Ishikawa (cell line): ENCODE measurements around the gene KDM4B.
A peak's percentile ranks its signal among the peaks of the same experiment; 100 is the strongest.

Experiments
- CEBPB ChIP-seq: IDR thresholded peaks from 2 replicates; pipeline ENCODE4 v1.6.1; 2012
- CREB1 ChIP-seq: IDR thresholded peaks from 2 replicates; pipeline ENCODE4 v1.6.1; 2012; ENCODE audit warnings: low read depth
- EGR1 ChIP-seq: IDR thresholded peaks from 2 replicates; pipeline ENCODE4 v1.6.1; 2012
- EP300 ChIP-seq: IDR thresholded peaks from 2 replicates; pipeline ENCODE4 v1.6.1; 2012; ENCODE audit warnings: borderline replicate concordance
- FOXM1 ChIP-seq: IDR thresholded peaks from 2 replicates; pipeline ENCODE4 v1.6.1; 2012; ENCODE audit warnings: low read depth, borderline replicate concordance
- NFIC ChIP-seq: IDR thresholded peaks from 2 replicates; pipeline ENCODE4 v1.6.1; 2012
- RAD21 ChIP-seq: IDR thresholded peaks from 2 replicates; pipeline ENCODE4 v1.6.1; 2012; ENCODE audit warnings: low read depth
- TAF1 ChIP-seq: IDR thresholded peaks from 2 replicates; pipeline ENCODE4 v1.6.1; 2012; ENCODE audit warnings: low read depth, mild to moderate bottlenecking
- TCF12 ChIP-seq: IDR thresholded peaks from 2 replicates; pipeline ENCODE4 v1.6.1; 2012; ENCODE audit warnings: low read depth
- YY1 ChIP-seq: IDR thresholded peaks from 2 replicates; pipeline ENCODE4 v1.6.1; 2012; ENCODE audit warnings: low read depth
- ZBTB7A ChIP-seq: IDR thresholded peaks from 2 replicates; pipeline ENCODE4 v1.6.1; 2012; ENCODE audit warnings: low read depth
- TF ChIP-seq, protein P1 (sequence below): IDR thresholded peaks from 2 replicates; pipeline ENCODE4 v1.6.1; 2012; ENCODE audit warnings: low read depth, mild to moderate bottlenecking
- TF ChIP-seq, protein P2 (sequence below): IDR thresholded peaks from 2 replicates; pipeline ENCODE4 v1.6.1; 2012
- TF ChIP-seq, protein P3 (sequence below): IDR thresholded peaks from 2 replicates; pipeline ENCODE4 v1.6.1; 2012

DNA sequence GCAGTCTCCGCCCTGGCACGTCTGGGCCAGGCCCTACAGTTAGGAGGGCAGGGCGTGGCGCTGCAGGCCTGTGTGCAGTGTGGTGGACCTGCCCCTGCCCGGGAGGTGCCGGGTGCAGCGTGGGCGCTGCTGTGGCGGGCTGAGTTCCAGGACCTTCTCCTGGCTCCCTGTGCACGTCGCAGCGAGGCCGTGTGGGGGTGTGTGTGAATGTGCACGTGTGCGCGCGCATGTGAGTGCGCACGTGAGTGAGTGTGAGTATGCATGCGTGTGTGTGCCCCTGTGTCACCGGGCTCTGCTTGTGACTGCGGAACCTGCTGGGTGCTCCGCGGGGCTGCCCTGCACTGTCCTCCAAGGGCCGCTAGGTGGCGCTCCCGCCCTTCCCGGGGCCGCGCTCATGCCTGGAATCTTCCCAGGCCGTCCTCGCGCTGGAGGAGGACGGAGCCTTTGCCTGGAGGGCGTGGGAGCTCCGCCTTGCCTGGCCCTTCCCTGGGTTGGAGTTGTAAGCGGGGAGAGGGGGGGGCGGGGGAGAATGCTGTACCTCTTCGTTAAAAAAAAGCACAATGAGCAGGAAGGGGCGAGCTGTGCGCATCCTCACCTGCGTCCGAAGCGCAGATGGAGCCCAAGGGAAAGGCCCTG lies 79.3 kb downstream of the KDM4B start:
- TF ChIP-seq YY1 (no peak), CREB1 (no peak), TAF1 (no peak), TCF12 (peak; percentile 19; the same call in 1 of the 2 replicates), EP300 (no peak), ZBTB7A (no peak), NFIC (no peak), CEBPB (no peak), EGR1 (no peak), RAD21 (peak; percentile 95), FOXM1 (no peak)
- TF ChIP-seq, protein P1, sequence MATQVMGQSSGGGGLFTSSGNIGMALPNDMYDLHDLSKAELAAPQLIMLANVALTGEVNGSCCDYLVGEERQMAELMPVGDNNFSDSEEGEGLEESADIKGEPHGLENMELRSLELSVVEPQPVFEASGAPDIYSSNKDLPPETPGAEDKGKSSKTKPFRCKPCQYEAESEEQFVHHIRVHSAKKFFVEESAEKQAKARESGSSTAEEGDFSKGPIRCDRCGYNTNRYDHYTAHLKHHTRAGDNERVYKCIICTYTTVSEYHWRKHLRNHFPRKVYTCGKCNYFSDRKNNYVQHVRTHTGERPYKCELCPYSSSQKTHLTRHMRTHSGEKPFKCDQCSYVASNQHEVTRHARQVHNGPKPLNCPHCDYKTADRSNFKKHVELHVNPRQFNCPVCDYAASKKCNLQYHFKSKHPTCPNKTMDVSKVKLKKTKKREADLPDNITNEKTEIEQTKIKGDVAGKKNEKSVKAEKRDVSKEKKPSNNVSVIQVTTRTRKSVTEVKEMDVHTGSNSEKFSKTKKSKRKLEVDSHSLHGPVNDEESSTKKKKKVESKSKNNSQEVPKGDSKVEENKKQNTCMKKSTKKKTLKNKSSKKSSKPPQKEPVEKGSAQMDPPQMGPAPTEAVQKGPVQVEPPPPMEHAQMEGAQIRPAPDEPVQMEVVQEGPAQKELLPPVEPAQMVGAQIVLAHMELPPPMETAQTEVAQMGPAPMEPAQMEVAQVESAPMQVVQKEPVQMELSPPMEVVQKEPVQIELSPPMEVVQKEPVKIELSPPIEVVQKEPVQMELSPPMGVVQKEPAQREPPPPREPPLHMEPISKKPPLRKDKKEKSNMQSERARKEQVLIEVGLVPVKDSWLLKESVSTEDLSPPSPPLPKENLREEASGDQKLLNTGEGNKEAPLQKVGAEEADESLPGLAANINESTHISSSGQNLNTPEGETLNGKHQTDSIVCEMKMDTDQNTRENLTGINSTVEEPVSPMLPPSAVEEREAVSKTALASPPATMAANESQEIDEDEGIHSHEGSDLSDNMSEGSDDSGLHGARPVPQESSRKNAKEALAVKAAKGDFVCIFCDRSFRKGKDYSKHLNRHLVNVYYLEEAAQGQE, result no peak
- TF ChIP-seq, protein P2, sequence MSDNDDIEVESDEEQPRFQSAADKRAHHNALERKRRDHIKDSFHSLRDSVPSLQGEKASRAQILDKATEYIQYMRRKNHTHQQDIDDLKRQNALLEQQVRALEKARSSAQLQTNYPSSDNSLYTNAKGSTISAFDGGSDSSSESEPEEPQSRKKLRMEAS, result peak; percentile 75
- TF ChIP-seq, protein P3, sequence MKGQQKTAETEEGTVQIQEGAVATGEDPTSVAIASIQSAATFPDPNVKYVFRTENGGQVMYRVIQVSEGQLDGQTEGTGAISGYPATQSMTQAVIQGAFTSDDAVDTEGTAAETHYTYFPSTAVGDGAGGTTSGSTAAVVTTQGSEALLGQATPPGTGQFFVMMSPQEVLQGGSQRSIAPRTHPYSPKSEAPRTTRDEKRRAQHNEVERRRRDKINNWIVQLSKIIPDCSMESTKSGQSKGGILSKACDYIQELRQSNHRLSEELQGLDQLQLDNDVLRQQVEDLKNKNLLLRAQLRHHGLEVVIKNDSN, result no peak
